Pancreas (tissue), 10 donors: ENCODE results near the gene MIER3. TPM values are rescaled to one million over a fixed set of nuclear protein-coding genes. Genes with fewer than 3 reads are reported as not detected.
A peak's percentile ranks its signal among the peaks of the same experiment; 100 is the strongest.

Experiments
- ATAC-seq, 4 donors: fragments of 200-7000 bp; cut with Tn5 transposase; one replicate each; pipeline versions ENCODE4 v1.8.0 to v1.9.1; 2020; ENCODE audit warnings: mild to moderate bottlenecking in 4 of 4, moderate library complexity in 4 of 4
- DNase-seq, 6 donors: peaks; one replicate each; pipeline ENCODE4 v3.0.0-alpha.2; 2020
- FAIRE-seq: peaks from 2 replicates; lab custom pipeline; 2012; peaks lifted over from hg19 to GRCh38; lab: Jason Lieb, UNC
- H3K27ac ChIP-seq, 4 donors: fragments of 200-600 bp; sonication (generic); 1 replicate in 3 of 4; 2 replicates in 1 of 4; pipeline versions ENCODE4 v1.5.0 to v1.8.0; 2020
- H3K27me3 ChIP-seq, 4 donors: fragments of 200-600 bp; one replicate each; pipeline ENCODE4 v1.8.0; 2021
- H3K36me3 ChIP-seq, 3 donors: fragments of 200-600 bp; sonication (generic) in 1 of 3; one replicate each; pipeline versions ENCODE4 v1.5.0 to v1.8.0; 2020 to 2021
- H3K4me1 ChIP-seq, 3 donors: fragments of 200-600 bp; one replicate each; pipeline ENCODE4 v1.8.0; 2021
- H3K4me3 ChIP-seq, 4 donors: fragments of 200-600 bp; sonication (generic) in 2 of 4; one replicate each; pipeline versions ENCODE4 v1.5.0 to v1.8.0; 2020 to 2021
- H3K9me3 ChIP-seq, 4 donors: fragments of 200-600 bp; one replicate each; pipeline ENCODE4 v1.8.0; 2021
- WGBS, 2 donors: extraction: QIAGEN DNeasy Blood & Tissue Kit; methylation state at CpG; one replicate each; pipeline ENCODE4 v1.1.7; 2013; 5-methylcytosine and 5-hydroxymethylcytosine counted together
- intact Hi-C, 3 donors: fragments of 100-400 bp; cut with DNase I; formaldehyde crosslinking; loops; one replicate each; pipeline versions ENCODE4 v1.11.1 to v1.14.2; 2022
- polyA plus RNA-seq, 2 donors: library from polyadenylated mRNA; stranded (reverse); fragments of 200-250 nt; gene quantifications; one replicate each; pipeline ENCODE4 v1.2.3, GENCODE V29; 2013
- total RNA-seq, 6 donors: library from RNA; stranded (reverse); fragmentation: NEBNext Ultra II Directional in 4 of 6; extraction: Animal tissue kit (Norgen Biotek cat#: 25700) in 4 of 6; gene quantifications; one replicate each; pipeline versions ENCODE4 v1.2.1 to v1.2.4, GENCODE V29; 2021 to 2023
- TF ChIP-seq, protein P1 (sequence below), 4 donors: fragments of 200-600 bp; sonication (generic) in 3 of 4; IDR thresholded peaks; one replicate each; pipeline versions ENCODE4 v1.5.0 to v1.8.0; 2021; ENCODE audit warnings: antibody characterized with exemption in 4 of 4
- donor health status: healthy with polysubstance abuse.
- donor health status: DM: no; HTN: no; CAD: no; lungs with moderate emphysema.
- donor health status: DM: no; HTN: no; CAD: no.
- donor health status: control.
- donor health status: control.
- donor health status: Bipolar disorder and iron deficiency.
- donor health status: DM: yes; HTN: yes; CAD: no.
- donor health status: DM: no; HTN: no; CAD: no.
- donor health status: DM: no; HTN: no; CAD: no.
- donor health status: DM: yes; HTN: yes; CAD: no.

The MIER3 gene
- total and polyA plus RNA-seq, 8 donors: 3.8 to 16.3 (median 8.0) TPM

DNA sequence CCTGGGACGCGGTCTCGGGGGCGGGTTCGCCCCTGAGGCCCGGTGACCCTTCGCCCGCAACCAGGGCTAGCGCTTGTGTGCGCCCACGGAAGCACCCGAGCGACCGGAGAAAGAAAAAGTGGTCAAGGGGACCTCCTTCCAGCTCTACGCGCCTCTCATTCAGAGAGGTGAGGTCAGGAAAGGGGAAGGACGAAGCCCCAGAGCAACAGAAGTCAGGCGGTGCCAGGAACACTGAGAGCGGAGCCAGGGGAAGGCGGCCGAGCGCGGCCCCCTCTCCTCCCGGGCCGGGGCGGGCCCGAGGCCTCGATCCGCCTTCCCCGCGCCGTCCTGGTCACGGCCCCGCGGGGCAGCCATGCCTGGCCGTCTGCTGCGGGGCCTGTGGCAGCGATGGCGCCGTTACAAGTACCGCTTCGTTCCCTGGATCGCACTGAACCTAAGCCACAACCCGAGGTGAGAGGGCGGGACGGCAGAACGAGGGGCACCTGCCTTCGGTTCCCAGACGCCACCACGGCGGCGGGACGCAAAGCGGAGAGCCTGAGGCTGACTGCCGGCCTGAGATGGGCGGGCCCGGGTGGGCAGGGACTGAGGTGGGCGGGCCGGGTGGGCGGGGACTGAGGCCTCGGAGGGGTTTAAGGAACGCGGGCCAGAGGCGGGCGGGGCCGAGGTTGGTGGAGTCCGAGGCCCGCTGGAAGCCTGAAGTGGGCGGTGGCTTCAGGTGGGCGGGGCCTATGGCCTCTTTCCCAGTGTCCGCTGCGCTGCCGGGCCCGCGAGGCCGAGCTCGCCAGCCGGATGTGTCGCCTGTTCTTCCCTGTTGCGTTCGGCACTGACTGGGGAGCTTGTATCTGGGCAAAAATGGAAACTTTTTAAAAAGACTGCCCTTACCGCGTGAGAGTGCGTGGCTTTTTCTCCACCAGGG is 42.4 kb downstream of the MIER3 start, which contains the start of gene SETD9:
TSS of gene SETD9 (plus strand) at position 303 of the 916 bp plus-strand sequence. CDS start at position 353, 50 bp downstream.
- peaks cover 0 to 8% (median 0%) of the 10 kb centered on the region in 3 donors for H3K4me1 ChIP-seq
- DNase-seq: peak; percentile 98 to 100 (median 99)
- intact Hi-C loops: loop anchor here in 2 of 3 donors (10.0 kb wide), 1 partner anchor 315 kb away; no protein-coding TSS in a partner anchor
- peak; percentile 90 to 95 (median 91) for ATAC-seq
- H3K9me3 ChIP-seq: no peaks in the 10 kb centered on the region
- FAIRE-seq: no peak
- TF ChIP-seq, protein P1, sequence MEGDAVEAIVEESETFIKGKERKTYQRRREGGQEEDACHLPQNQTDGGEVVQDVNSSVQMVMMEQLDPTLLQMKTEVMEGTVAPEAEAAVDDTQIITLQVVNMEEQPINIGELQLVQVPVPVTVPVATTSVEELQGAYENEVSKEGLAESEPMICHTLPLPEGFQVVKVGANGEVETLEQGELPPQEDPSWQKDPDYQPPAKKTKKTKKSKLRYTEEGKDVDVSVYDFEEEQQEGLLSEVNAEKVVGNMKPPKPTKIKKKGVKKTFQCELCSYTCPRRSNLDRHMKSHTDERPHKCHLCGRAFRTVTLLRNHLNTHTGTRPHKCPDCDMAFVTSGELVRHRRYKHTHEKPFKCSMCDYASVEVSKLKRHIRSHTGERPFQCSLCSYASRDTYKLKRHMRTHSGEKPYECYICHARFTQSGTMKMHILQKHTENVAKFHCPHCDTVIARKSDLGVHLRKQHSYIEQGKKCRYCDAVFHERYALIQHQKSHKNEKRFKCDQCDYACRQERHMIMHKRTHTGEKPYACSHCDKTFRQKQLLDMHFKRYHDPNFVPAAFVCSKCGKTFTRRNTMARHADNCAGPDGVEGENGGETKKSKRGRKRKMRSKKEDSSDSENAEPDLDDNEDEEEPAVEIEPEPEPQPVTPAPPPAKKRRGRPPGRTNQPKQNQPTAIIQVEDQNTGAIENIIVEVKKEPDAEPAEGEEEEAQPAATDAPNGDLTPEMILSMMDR (IDR thresholded peaks at IDR 0.05): no peak
- H3K36me3 ChIP-seq: no peaks in the 10 kb centered on the region
- H3K27me3 ChIP-seq: no peaks in the 10 kb centered on the region
- peak within 1 kb of the TSS; percentile 86 to 99 (median 98) for H3K27ac ChIP-seq
- H3K4me3 ChIP-seq: peak within 1 kb of the TSS; percentile 45 to 61 (median 54)
- 0% methylated on average over 82 to 84 of the region's 84 CpGs for WGBS, 2 donors

DNA sequence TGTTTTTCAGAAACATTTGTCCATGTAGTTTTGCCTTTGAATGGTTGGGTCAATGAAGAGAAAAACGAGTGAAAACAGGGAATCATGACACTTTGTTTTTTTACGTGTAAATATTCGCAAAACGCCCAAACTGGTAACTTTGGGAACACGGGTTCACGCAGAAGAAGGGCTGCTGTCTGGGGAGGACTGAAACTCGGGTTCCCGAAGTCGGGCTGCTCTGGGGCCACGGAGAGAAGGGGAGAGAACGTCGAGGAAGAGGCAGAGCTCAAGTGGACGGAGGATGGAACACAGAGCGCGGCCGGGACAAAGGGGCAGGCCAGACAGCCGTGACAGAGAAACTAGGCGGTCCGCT is 43.0 kb downstream of the MIER3 start:
- Histone ChIP-seq H3K9me3 (no peaks in the 10 kb centered on the region), H3K27ac (peak overlapping the region; percentile 86 to 99 (median 98)), H3K4me1 (peaks cover 0 to 8% (median 0%) of the 10 kb centered on the region in 3 donors), H3K27me3 (no peaks in the 10 kb centered on the region), H3K4me3 (peak overlapping the region; percentile 45 to 61 (median 54)), H3K36me3 (no peaks in the 10 kb centered on the region)
- WGBS, 2 donors: 0 to 1% methylated on average over 19 of the region's 19 CpGs
- ATAC-seq (peak; percentile 53 to 73 (median 62)), FAIRE-seq (no peak), DNase-seq (peak in 2 of 6 donors; percentile 83 to 90)
- TF ChIP-seq, protein P1 (IDR thresholded peaks at IDR 0.05): no peak
- intact Hi-C loops: loop anchor here in 2 of 3 donors (10.0 kb wide), 1 partner anchor 316 kb away; no protein-coding TSS in a partner anchor

DNA sequence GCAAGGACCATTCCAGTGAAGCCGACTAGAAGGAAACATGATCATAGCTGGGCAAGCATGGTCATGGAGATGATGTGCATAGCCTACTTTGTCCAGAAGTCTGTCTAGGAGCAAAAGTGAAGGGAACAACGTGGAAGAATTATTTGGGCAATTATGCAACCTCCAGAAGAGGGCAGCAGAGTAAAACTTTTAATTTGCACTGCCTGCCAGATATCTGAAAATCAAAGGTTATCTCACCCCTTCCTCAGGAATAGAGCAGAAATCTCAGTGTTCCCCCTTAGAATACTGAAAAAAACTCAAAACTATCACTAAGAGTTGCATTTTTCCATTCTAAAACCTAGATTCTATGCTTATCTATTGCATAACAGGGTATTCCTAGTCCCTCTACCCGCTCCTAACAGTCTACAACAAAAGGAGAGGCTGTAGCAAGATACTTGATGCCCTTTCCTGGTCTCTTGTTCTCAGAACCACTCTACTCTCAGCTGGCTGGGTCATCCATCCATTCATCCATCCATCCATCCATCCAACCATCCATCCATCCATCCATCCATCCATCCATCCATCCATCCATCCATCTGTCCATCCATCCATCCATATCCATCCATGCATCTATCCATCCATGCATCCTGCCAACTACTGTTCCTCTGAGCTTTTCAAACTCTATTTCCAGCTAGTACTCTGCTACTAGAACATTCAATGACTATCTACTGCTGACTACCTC is 50.9 kb downstream of the MIER3 start:
- peak; percentile 58 to 92 (median 87) for ATAC-seq
- Histone ChIP-seq H3K4me3 (no peak overlapping the region), H3K9me3 (no peaks in the 10 kb centered on the region), H3K27ac (no peak overlapping the region), H3K4me1 (no peaks in the 10 kb centered on the region), H3K27me3 (no peaks in the 10 kb centered on the region), H3K36me3 (peaks cover 0 to 5% (median 0%) of the 10 kb centered on the region in 3 donors)
- TF ChIP-seq, protein P1 (IDR thresholded peaks at IDR 0.05): peak; percentile 42 to 77 (median 46)
- WGBS, 2 donors: 32 to 35% methylated on average over 3 of the region's 3 CpGs
- DNase-seq: peak in 1 of 6 donors; percentile 41
- no peak for FAIRE-seq
- intact Hi-C loops: loop anchor here in 2 of 3 donors (10.0 kb wide), 1 partner anchor 324 kb away; no protein-coding TSS in a partner anchor

DNA sequence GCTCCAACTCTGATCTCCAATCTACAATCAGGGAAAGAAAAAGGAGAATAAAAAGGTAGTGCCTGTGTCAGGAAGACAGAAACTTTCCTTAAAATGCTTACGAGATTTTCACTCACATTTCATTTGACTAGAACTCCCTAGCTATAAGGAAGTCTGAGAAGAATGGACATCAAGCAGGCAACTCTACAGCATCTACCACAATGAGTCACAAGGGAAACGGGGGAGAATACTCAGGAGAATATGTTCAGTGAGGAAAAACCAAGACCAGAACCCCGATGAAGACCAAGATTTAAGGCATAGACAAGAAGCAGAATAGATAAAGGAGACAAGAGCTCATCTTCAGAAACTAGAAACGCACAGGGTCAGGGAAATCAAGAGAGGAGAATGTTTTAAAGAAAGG is 51.5 kb downstream of the MIER3 start:
- FAIRE-seq (no peak), DNase-seq (no peak), ATAC-seq (no peak)
- Histone ChIP-seq H3K4me1 (no peaks in the 10 kb centered on the region), H3K9me3 (no peaks in the 10 kb centered on the region), H3K27me3 (no peaks in the 10 kb centered on the region), H3K4me3 (no peak overlapping the region), H3K27ac (no peak overlapping the region), H3K36me3 (peaks cover 0 to 12% (median 0%) of the 10 kb centered on the region in 3 donors)
- TF ChIP-seq, protein P1 (IDR thresholded peaks at IDR 0.05): no peak
- intact Hi-C loops: loop anchor here in 2 of 3 donors (10.0 kb wide), 1 partner anchor 324 kb away; no protein-coding TSS in a partner anchor
- 47 to 60% methylated on average over 4 of the region's 4 CpGs for WGBS, 2 donors
